Esophagus mucosa (tissue), 1 donor: ENCODE data around the gene AFF2. TPM values are rescaled to one million over a fixed set of nuclear protein-coding genes. Genes with fewer than 3 reads are reported as not detected.

Experiments
- ATAC-seq: fragments of 200-7000 bp; cut with Tn5 transposase; one replicate; pipeline ENCODE4 v1.9.1; 2020
- total RNA-seq: library from RNA; stranded (reverse); gene quantifications from one replicate; pipeline ENCODE4 v1.2.4, GENCODE V29; 2023
- donor health status: DM: yes; HTN: yes; CAD: no.

AFF2 gene
- total RNA-seq, 1 donor from 2014 or later: 0.24 TPM

- no peak for ATAC-seq
Observed at GRCh38 chrX:149036086-149036485, 535.7 kb downstream of the AFF2 start.

GRCh38 chrX:149037281-149037870, 537.0 kb downstream of the AFF2 start:
- ATAC-seq: no peak

GRCh38 chrX:149039057-149039456, 538.6 kb downstream of the AFF2 start:
- ATAC-seq: no peak

- ATAC-seq: no peak
Observed at GRCh38 chrX:149040873-149041535, 540.6 kb downstream of the AFF2 start.

GRCh38 chrX:149043401-149043800, 543.0 kb downstream of the AFF2 start:
- no peak for ATAC-seq

GRCh38 chrX:149044471-149044870, 544.1 kb downstream of the AFF2 start:
- ATAC-seq: no peak

- no peak for ATAC-seq
Observed at GRCh38 chrX:149045645-149046210, 545.3 kb downstream of the AFF2 start.
